Endometrial microvascular endothelial cells (primary cell): ENCODE measurements around the gene AP2B1. TPM values are rescaled to one million over a fixed set of nuclear protein-coding genes. Genes with fewer than 3 reads are reported as not detected.

Experiments used
- in situ Hi-C: cut with HindIII; loops from 2 replicates; pipeline ENCODE4 v1.10.0; 2017; ENCODE audit warnings: low sequenced_read_pairs, low pct_unique_long_range_greater_than_20kb; ENCODE audit errors: inconsistent ontology term
- total RNA-seq: library from RNA; depleted of rRNA; stranded (reverse); fragments of >200 nt; gene quantifications from one replicate; pipeline ENCODE4 v1.2.3, GENCODE V29; 2015; ENCODE audit errors: inconsistent ontology term

The AP2B1 gene
- total RNA-seq, 1 donor from 2014 or later = 115 TPM

DNA sequence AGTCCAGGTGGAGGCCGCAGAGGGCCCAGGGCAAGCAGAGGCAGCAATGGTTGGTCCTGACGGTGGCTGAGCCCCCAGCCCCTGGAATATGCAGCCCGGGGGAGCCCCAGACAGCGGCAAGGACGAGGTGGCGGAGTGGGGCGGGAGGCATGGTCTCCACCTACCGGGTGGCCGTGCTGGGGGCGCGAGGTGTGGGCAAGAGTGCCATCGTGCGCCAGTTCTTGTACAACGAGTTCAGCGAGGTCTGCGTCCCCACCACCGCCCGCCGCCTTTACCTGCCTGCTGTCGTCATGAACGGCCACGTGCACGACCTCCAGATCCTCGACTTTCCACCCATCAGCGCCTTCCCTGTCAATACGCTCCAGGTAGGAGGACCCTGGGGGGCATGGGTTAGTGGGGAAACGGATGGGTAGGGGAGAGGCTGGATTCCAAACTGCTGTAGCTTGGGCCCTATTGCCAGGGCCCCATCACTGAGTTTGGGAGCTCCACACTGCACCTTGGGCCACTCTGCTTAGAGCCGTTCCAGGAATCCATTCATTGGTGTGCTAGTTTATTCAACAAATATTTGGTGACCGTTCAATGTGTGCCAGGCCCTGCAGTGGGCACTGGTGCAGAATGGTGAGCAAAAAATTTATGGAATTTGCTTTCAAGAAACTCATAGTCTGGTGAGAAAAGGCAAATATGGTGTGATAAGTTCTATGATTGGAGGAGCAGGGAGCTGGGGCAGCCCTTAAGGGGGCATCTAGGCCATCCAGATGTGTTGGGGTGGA lies 148.1 kb downstream of the AP2B1 start:
- in situ Hi-C loops = no loop called here

DNA sequence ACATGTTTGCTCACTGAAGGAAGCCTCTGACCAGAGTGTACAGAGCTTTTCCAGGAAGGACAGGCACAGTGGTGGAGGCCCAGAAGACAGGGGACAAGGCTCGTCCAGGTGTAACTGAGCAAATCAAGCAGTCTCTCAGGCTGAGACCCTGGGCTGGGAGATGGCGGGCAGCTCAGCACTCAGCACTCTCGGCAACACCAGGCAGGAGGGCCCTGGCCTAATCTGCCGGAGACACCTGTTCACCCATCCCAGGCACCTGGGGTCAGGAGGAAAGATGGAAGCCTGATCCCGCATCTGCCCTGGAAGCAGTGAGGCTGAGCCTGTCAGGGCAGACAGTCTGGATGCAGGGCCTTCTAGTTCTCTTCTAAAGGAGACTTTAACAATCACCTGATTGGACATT lies 149.1 kb downstream of the AP2B1 start:
- in situ Hi-C loops = no loop called here

DNA sequence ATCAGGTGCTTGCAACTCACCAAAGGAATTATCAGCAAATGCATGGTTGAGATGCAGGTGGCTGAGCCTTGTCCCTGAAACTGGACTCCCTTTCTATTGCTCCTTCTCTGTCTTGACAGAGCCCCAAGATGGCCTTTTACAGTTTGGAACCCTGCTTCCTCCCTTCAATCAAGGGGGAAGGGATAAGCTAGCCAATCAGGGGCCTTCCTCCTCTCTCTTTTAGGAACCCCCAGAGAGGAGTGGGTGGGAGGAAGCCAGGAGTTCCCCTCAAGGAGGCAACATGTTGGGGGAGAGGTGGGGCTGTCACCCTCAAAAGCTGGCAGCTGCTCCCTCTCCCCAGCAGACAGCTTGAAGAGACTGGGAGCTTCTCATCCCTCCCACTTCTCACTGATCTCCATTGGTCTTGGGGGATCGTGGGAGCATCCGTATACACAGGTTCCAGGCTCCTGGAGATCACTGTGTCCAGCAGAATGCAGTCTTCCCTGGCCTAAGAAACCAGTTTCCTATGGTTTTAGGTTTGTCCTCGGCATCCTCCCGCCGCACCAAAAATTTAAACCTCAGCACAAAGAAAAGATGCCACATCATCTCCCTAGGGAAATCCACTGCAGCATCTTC lies 151.5 kb downstream of the AP2B1 start:
- in situ Hi-C loops = no loop called here

DNA sequence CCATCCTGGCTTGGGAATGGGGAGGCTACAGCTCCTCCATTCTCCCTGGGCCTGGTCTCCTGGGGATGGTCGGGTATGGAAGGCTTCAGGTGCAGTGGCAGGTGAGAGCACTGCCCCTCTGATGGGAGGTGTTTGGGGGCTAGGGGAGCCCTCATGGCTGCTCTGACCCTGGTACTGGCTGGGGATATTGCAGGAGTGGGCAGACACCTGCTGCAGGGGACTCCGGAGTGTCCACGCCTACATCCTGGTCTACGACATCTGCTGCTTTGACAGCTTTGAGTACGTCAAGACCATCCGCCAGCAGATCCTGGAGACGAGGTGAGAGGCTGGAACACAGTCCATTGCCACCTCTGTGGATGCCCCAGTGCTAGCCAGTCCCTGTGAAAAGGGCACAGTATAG lies 153.1 kb downstream of the AP2B1 start:
- in situ Hi-C loops = no loop called here

DNA sequence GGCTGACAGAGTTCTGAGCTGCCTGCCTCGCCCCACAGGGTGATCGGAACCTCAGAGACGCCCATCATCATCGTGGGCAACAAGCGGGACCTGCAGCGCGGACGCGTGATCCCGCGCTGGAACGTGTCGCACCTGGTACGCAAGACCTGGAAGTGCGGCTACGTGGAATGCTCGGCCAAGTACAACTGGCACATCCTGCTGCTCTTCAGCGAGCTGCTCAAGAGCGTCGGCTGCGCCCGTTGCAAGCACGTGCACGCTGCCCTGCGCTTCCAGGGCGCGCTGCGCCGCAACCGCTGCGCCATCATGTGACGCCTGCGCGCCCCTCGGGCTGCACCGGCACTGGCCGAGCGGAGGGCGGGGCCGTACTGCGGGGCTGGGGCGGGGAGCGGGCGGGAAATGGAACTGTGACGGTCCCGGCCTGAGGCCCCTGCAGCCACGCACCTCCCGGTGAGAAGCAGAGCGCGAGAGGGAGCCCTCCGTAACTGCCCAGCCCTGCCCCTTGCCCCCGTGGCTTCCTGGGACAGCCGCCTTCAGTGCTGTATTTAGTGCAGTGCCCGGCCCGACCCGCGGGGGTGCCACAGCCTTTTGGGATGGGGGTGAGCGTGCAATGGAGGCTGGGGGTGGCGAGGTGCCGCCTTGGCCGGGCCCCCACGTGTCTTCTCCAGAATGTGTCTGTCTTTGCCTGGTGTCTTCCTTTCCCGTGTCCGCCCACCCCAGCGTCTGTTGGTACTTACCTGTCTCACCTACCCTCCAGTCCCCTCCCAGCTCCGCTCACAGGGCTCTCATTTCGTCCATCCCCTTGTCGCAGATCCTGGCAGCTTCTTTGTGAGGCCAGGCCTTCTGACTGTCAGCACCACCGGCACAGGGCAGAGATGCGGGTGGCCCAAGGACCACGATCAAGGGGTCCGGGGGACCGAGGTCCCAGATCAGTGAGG lies 154.1 kb downstream of the AP2B1 start:
- in situ Hi-C loops = no loop called here

DNA sequence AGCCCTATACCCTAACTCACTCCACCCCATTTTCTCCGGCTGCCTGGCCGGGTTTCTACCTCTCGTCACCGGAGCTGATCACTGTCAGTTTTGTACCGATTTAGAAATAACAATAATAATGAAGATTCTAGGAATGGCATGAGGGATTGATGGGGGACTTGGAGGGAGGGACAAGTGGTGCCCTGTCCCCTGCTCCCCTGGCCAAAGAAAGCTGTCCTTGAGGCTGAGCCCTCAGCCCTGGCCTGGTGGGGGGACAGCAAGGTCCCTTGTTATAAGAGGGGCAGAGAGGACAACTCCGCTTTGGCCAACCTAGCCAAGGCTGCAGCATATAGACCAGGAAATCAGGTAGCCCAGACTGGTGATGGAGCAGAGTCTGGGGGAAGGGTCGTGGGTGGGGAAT lies 155.4 kb downstream of the AP2B1 start:
- in situ Hi-C loops = no loop called here

DNA sequence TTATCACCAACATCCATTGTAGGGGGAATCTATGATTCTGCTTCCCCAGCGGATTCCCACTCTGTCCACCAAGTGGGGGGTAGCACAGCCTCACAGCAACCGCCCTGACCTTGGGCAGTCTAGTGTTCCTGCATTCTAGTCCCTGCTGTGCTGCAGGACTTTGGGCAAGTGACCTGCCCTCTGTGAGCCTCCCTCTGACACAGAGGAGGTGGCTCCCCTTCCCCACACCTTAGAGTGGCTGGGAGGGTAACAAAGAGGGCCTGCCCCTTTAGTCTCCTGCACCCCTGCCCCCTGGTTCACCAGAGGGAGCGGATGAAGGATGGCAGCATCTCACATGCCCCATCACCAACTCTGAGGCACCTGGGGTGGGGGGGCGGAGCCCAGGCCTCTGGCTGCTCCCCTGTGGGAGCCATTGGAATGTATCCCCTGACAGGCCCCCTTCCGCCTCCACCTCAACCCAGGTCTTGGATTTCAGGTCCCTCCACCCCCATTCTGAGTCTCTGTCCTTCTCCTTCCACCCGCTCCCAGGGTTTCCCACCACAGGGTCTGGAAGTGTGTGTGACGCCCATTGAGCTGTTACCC lies 155.9 kb downstream of the AP2B1 start:
- in situ Hi-C loops = no loop called here

DNA sequence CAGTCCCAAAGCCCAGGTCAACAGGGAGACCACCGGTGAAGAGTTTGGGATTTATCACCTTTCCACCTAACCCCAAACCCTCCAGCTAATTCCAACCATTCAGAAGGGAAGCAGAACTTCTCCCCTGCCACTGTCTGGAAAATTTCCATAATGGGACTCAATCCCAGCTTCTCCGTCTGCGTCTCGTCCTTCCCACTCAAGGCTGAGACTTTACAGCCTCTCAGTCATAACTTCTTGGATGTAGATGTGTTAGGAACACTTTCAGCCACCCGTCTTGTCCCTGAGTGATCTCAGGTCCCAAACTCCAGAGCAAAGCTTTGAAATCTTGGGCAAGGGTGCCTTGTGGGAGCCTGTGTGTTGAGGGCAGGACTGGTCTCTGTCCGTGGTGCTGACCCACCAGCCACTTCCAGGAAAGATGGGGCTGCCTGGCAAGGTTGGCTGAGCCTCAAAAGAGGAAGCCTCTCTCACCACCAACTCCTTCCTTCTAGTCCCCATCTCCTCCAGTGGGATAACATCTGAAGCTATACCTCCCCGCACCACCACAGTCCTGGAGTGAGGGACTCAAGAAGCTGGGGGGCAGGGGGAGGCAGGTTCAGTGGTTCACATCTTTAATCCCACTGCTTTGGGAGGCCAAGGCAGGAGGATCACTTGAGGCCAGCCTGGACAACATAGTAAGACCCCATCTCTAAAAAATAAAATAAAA lies 156.7 kb downstream of the AP2B1 start:
- in situ Hi-C loops = no loop called here

DNA sequence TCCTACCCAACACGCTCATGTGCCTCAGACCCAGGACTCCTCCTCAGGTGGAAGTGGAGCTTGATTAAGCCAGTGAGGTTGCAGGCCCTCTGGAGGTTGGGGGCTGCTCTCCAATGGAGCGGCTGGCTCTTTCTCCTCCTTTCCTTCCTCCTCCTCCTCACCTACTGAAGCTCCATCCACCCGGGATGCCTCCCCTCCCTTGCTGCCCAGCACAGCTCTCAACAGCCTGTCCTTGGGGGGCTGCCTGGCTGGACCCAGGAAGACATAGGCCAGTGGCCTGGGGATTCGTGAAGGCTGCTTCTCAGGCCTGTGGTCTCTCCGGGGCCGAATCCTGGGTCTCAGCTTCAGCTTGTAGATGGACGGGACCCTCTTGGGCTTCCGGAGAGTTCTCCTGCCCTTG lies 157.7 kb downstream of the AP2B1 start:
- in situ Hi-C loops = no loop called here

DNA sequence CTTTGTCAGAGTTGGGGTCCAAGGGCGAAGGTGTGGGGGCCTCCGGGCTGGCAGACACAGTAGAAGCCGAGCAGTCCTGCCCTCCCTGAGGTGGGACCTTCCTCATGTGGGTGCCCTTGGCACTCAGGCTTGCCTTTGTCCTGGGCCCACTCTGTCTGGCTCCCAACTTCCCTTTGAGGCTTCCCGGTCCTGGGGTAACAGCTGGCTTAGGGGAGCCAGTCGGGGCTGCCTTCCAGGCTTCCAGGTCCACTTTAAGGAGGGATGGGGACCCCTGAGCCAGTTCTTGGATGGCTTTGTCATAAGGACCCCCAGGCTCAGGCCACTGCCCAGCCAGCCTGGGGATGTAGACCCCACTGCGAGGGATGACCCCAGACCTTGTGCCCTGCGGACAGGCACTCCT lies 158.1 kb downstream of the AP2B1 start:
- in situ Hi-C loops = no loop called here

DNA sequence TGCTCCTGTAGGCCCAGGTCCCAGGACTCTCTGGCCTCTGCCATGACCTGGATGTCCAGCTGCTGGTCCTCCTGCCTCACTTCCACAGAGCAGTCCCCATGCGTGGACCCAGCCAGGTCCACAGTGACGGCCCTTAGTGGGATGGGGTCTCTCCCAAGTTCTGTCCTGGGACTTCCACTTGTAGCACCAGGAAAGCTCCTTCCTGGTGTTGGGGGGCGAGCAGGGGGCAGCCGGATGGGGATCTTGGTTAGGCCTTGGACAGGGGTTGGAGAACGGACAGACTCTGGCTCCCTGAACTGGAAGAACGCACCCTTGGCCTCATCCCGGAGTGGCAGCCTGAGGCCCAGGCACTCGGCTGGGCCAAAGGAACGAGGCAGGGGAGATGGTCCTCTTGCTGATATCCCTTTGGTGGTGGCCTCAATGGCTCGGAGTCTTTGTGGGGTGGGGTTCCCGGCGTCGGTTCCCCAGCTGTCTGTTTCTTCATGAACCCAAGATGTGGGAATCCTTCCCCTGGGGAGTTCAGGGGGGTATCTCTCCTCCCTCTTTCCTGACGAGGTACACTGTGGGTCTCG lies 158.7 kb downstream of the AP2B1 start:
- in situ Hi-C loops = no loop called here

DNA sequence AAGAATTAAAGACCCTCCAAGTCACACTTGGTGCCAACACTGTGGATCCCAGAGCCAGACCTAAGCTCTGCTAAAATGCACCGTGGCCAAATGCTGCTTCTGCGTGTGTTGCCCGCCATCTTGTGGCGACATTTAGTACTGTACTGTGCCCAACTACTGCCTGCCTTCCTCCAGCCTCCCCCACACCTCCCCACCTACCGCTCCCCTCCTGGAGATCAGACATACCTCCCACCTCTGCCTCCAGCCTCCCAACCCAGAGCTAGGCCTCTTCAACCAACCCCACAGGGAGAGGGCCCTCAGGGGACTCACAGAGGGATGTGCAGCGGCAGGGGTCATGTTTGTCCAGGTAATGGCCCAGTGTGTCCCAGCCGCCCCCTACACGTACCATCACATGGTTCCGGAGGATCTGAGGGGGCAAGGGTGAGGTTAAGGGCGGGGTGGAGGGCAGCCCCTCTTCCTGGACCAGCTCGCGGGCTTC lies 160.5 kb downstream of the AP2B1 start:
- in situ Hi-C loops = no loop called here

DNA sequence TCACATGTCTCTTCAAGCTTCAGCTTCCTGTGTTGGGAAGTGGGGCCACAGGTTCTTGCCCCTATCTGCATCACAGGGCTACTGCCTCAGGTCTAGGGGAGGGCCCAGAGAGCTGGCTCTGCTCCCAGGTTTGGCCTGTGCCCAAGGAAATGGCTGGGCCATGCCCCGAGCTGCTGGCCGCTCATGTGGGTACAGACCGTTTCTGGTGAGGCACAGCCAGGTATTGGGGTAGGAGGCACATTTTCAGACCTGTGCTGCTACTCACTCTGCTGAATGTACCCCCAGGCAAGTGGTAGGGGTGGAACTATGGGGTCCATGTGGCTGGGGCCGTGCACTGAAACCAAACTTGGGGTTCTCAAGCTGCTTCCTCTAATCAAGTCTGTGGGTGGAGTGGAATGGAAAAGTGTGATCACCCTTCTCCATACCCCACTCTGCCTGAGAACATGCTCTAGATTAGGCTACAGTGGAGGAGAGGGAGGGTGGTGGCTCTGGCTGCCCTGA lies 161.3 kb downstream of the AP2B1 start:
- in situ Hi-C loops = no loop called here

DNA sequence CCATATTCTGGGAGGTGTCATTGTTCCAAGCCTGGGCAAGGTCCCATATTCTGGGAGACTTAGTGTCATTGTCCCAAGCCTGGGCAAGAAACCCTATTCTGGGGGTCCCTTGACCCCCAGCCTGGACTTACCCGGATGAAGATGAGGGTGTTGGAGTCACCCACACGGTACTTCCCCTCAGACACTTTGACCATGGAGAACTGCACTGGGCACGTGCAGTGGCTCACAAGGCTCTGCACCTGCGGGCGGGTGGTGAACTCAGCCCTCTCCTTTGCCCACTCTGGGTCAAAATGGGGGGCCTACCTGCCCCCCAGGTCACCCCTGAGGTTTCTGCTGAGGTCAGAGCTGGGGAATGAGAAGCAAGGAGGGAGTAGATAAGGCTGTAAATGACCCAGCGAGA lies 161.9 kb downstream of the AP2B1 start:
- in situ Hi-C loops = no loop called here

DNA sequence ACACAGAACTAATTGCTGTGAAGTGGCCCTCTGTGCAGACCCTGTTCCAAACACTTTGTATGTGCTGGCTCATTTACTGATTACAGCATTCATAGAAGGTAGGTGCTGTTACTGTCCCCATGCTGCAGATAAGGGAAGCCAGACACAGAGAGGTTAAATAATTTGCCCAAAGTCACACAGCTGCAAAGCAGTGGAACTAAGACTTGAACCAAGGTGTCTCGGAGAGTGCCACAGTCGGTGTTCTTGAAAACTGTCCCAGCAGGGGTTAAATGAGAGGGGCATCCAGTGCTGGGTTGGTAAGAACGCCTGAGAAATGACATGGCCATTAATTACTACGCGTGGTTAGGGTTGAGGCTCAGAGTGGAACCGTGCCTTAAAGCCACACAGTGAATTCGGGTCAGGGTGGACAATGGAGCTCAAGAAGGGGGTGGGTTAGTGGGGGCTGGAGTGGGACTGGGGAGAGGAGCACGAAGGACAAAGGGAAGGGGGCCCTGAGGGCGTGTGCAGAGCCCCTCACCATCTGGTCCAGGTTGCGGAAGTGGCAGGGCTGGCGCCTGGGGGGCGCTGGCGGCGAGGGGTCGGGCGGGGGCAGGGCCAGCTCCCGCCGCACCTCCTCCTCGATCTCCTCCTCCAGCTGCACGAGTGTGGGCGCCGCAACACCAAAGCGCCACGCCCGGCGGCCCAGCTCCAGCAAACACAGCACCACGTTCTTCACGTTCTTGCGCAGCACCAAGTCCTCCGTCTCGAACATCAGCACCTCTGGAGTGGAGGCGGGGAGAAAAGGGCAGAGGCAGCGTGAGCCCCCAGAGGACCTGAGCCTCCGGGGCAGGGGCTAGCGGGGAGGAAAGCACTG lies 162.7 kb downstream of the AP2B1 start:
- in situ Hi-C loops = no loop called here

DNA sequence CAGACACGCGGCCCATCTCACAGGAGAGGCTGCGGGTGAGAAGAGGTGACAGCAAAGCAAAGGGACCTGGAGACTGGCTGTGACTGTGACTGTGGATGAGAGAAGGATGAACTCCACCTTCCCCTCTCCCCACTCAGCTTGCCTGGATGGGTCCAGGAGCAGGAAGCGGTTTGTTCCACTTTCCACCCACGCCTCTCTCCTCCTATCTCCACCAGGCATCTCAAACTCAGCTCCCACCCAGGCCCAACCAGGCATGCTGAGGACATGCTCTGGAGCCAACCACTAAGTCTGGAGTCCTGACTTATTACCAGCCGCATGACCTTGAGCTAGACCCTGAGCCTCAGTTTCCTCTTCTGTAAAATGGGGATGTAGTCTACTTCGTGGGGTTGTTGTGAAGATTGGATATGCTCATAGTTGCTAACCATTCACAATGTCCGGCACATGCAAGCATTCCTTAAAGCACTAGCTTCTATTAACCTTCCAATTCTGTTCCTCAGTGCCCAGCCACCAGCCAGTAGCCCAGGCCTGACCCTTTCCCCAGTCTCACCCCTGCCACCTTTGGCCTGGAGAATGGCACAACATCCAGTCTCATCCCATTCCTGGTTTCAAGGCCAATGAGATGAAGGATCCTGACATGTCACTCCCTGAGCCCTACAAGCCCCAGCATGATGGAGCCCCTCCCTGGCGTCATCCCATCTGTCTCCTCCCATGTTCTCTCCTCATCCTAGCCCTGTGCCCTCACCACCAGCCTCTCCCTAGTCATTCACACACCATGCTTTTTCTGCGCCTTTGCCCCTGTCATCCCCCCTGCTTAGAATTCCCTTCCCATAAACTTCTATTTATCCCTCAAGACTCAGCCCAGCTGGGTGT lies 163.6 kb downstream of the AP2B1 start:
- in situ Hi-C loops = no loop called here
